Neuronal stem cell (in vitro differentiated cells): Measurements from ENCODE around the gene DET1.
"Not testable (repeated sequence)": the region's sequence is repeated elsewhere in the genome, so short reads cannot be mapped to it uniquely, and the experiment has no call there.

Source experiments
- DNase-seq: peaks from one replicate; pipeline ENCODE4 v3.0.0-alpha.2; 2013; ENCODE audit warnings: low spot score
- H2AFZ ChIP-seq: one replicate; pipeline ENCODE4 v1.6.1; 2013; ENCODE audit warnings: mild to moderate bottlenecking, low read length, inconsistent platforms
- H2AK5ac ChIP-seq: 2 replicates; pipeline ENCODE4 v1.6.1; 2013; ENCODE audit warnings: low read depth, mild to moderate bottlenecking, inconsistent platforms, low read length, moderate library complexity, mixed read lengths
- H2BK120ac ChIP-seq: 2 replicates; pipeline ENCODE4 v1.6.1; 2013; ENCODE audit warnings: low read depth, mild to moderate bottlenecking, inconsistent platforms, low read length, moderate library complexity, mixed read lengths
- H2BK12ac ChIP-seq: one replicate; pipeline ENCODE4 v1.6.1; 2013; ENCODE audit warnings: low read length, inconsistent platforms
- H2BK15ac ChIP-seq: 2 replicates; pipeline ENCODE4 v1.6.1; 2013; ENCODE audit warnings: mild to moderate bottlenecking, low read length, inconsistent platforms, mixed read lengths
- H2BK5ac ChIP-seq: one replicate; pipeline ENCODE4 v1.6.1; 2013; ENCODE audit warnings: inconsistent platforms, mild to moderate bottlenecking, low read length, moderate library complexity
- H3K14ac ChIP-seq: one replicate; pipeline ENCODE4 v1.6.1; 2013; ENCODE audit warnings: low read length, inconsistent platforms
- H3K18ac ChIP-seq: 2 replicates; pipeline ENCODE4 v1.6.1; 2013; ENCODE audit warnings: low read length, inconsistent platforms
- H3K23ac ChIP-seq: 2 replicates; pipeline ENCODE4 v1.6.1; 2013; ENCODE audit warnings: low read depth, mild to moderate bottlenecking, mixed read lengths, low read length, inconsistent platforms; ENCODE audit not compliant: poor library complexity
- H3K27ac ChIP-seq: replicated peaks from 3 replicates; pipeline ENCODE4 v1.5.1; 2013; ENCODE audit warnings: low read length, inconsistent platforms
- H3K27me3 ChIP-seq, 3 experiments: 2 replicates each; pipeline ENCODE4 v1.6.1; 2013; ENCODE audit warnings: low read length in 3 of 3, mild to moderate bottlenecking in 2 of 3, inconsistent platforms in 1 of 3, low read depth in 1 of 3, mixed read lengths in 1 of 3, moderate library complexity in 1 of 3; ENCODE audit not compliant: control insufficient read depth in 3 of 3, insufficient read depth in 3 of 3
- H3K36me3 ChIP-seq, 2 donors: replicated peaks in 1 of 2; 2 replicates each; pipeline ENCODE4 v1.6.1; 2013; ENCODE audit warnings: low read length in 2 of 2; ENCODE audit not compliant: control insufficient read depth in 2 of 2, insufficient read depth in 2 of 2
- H3K4ac ChIP-seq: 2 replicates; pipeline ENCODE4 v1.6.1; 2013; ENCODE audit warnings: inconsistent platforms, mild to moderate bottlenecking, low read length, moderate library complexity
- H3K4me1 ChIP-seq, 2 donors: 1 replicate in 1 of 2; 2 replicates in 1 of 2; pipeline ENCODE4 v1.6.1; 2013; ENCODE audit warnings: low read length in 2 of 2, low read depth in 1 of 2; ENCODE audit not compliant: control insufficient read depth in 2 of 2, insufficient read depth in 1 of 2
- H3K4me2 ChIP-seq: one replicate; pipeline ENCODE4 v1.6.1; 2013; ENCODE audit warnings: mild to moderate bottlenecking, low read length, inconsistent platforms; ENCODE audit not compliant: insufficient read depth, poor library complexity, severe bottlenecking
- H3K4me3 ChIP-seq, 2 donors: 2 replicates each; pipeline ENCODE4 v1.5.1; 2013; ENCODE audit warnings: low read length in 2 of 2, mild to moderate bottlenecking in 2 of 2, inconsistent platforms in 1 of 2, moderate library complexity in 1 of 2
- H3K79me1 ChIP-seq: one replicate; pipeline ENCODE4 v1.6.1; 2013; ENCODE audit warnings: low read depth, mild to moderate bottlenecking, inconsistent platforms, low read length, moderate library complexity
- H3K9ac ChIP-seq: one replicate; pipeline ENCODE4 v1.6.1; 2013; ENCODE audit warnings: mild to moderate bottlenecking, low read depth, low read length, inconsistent platforms; ENCODE audit not compliant: poor library complexity
- H3K9me3 ChIP-seq, 2 donors: replicated peaks in 1 of 2; 2 replicates each; pipeline versions ENCODE3 to v1.6.1; 2013; ENCODE audit warnings: low read length in 2 of 2, mild to moderate bottlenecking in 2 of 2, inconsistent platforms in 1 of 2, low read depth in 1 of 2, mixed read lengths in 1 of 2, moderate library complexity in 1 of 2; ENCODE audit not compliant: control insufficient read depth in 2 of 2, insufficient read depth in 1 of 2
- H4K8ac ChIP-seq: one replicate; pipeline ENCODE4 v1.6.1; 2013; ENCODE audit warnings: low read depth, mild to moderate bottlenecking, inconsistent platforms, low read length, moderate library complexity
- H4K91ac ChIP-seq: one replicate; pipeline ENCODE4 v1.6.1; 2013; ENCODE audit warnings: low read length, low read depth, mild to moderate bottlenecking, inconsistent platforms; ENCODE audit not compliant: poor library complexity
- WGBS, 2 donors: extraction: QIAGEN DNeasy Blood & Tissue Kit; methylation state at CpG; one replicate each; pipeline ENCODE4 v1.1.7; 2013; ENCODE audit warnings: missing lambda C conversion rate in 2 of 2, mixed read lengths in 1 of 2; ENCODE audit not compliant: insufficient read length in 2 of 2, insufficient replicate concordance in 1 of 2; ENCODE audit errors: extremely low coverage in 2 of 2; 5-methylcytosine and 5-hydroxymethylcytosine counted together

DET1 gene

GRCh38 chr15:88476635-88477060 lies 69.8 kb downstream of the DET1 start:
- Histone ChIP-seq H3K23ac (no peak overlapping the region), H3K14ac (peak overlapping the region; percentile 39), H3K4me3 (no peak overlapping the region), H2BK12ac (no peak overlapping the region), H3K9ac (no peak overlapping the region), H3K4me1 (peaks cover 0 to 4% of the 10 kb centered on the region in 2 donors), H3K9me3 (no peaks in the 10 kb centered on the region), H3K4ac (no peak overlapping the region), H2BK15ac (no peak overlapping the region), H3K79me1 (no peaks in the 10 kb centered on the region), H3K27ac (no peak overlapping the region), H2AK5ac (no peak overlapping the region), H3K27me3 (no peaks in the 10 kb centered on the region), H3K18ac (no peak overlapping the region), H3K4me2 (no peak overlapping the region), H2AFZ (no peak overlapping the region), H4K8ac (no peak overlapping the region), H3K36me3 (peaks cover 12 to 63% of the 10 kb centered on the region in 2 donors), H2BK5ac (no peak overlapping the region), H4K91ac (no peak overlapping the region), H2BK120ac (no peak overlapping the region)
- no CpG with 5 or more reads among the region's 8 CpGs for WGBS, 2 donors
- no peak for DNase-seq

- peaks cover 12 to 66% of the 10 kb centered on the region in 2 donors for H3K36me3 ChIP-seq
- no CpG with 5 or more reads among the region's 4 CpGs for WGBS, 2 donors
- not testable (repeated sequence) for H2AFZ ChIP-seq, H2BK5ac ChIP-seq, H3K4me3 ChIP-seq, H3K9me3 ChIP-seq, H4K8ac ChIP-seq, H2BK15ac ChIP-seq, H3K4me1 ChIP-seq, H3K18ac ChIP-seq, H2BK12ac ChIP-seq, H4K91ac ChIP-seq, H3K79me1 ChIP-seq, DNase-seq, H3K23ac ChIP-seq, H3K4ac ChIP-seq, H2AK5ac ChIP-seq, H3K9ac ChIP-seq, H3K27ac ChIP-seq, H3K14ac ChIP-seq, H2BK120ac ChIP-seq, H3K27me3 ChIP-seq, H3K4me2 ChIP-seq
Observed at GRCh38 chr15:88473661-88474293, 72.7 kb downstream of the DET1 start.

GRCh38 chr15:88472225-88472624 lies 74.3 kb downstream of the DET1 start:
- Histone ChIP-seq H2AFZ (no peak overlapping the region), H3K9me3 (no peaks in the 10 kb centered on the region), H2BK12ac (no peak overlapping the region), H4K8ac (no peak overlapping the region), H4K91ac (no peak overlapping the region), H3K27ac (no peak overlapping the region), H3K23ac (no peak overlapping the region), H3K18ac (no peak overlapping the region), H3K4me2 (no peak overlapping the region), H2BK120ac (no peak overlapping the region), H3K4me1 (peaks cover 4% of the 10 kb centered on the region in 2 donors), H2AK5ac (no peak overlapping the region), H2BK5ac (no peak overlapping the region), H3K9ac (no peak overlapping the region), H3K4me3 (no peak overlapping the region), H3K36me3 (peaks cover 7 to 53% of the 10 kb centered on the region in 2 donors), H3K14ac (no peak overlapping the region), H3K79me1 (no peaks in the 10 kb centered on the region), H3K4ac (no peak overlapping the region), H2BK15ac (no peak overlapping the region), H3K27me3 (no peaks in the 10 kb centered on the region)
- no CpG with 5 or more reads among the region's 4 CpGs for WGBS, 2 donors
- DNase-seq = no peak

GRCh38 chr15:88470625-88471372 lies 75.7 kb downstream of the DET1 start:
- no peak overlapping the region for H3K14ac ChIP-seq

More at GRCh38 chr15:88470625-88471372, 75.7 kb downstream of the DET1 start:
- no peak overlapping the region for H2BK12ac ChIP-seq
- H2BK5ac ChIP-seq = no peak overlapping the region
- WGBS, 2 donors = no CpG with 5 or more reads among the region's 6 CpGs
- peaks cover 5% of the 10 kb centered on the region in 2 donors for H3K4me1 ChIP-seq
- H2BK15ac ChIP-seq = no peak overlapping the region
- no peak overlapping the region for H3K4ac ChIP-seq
- H4K8ac ChIP-seq = no peak overlapping the region
- no peak for DNase-seq
- H3K9me3 ChIP-seq = no peaks in the 10 kb centered on the region
- H3K79me1 ChIP-seq = no peaks in the 10 kb centered on the region
- H3K9ac ChIP-seq = no peak overlapping the region
- H2AFZ ChIP-seq = no peak overlapping the region
- no peak overlapping the region for H3K18ac ChIP-seq
- H3K27ac ChIP-seq = no peak overlapping the region
- H2AK5ac ChIP-seq = no peak overlapping the region
- no peak overlapping the region for H3K4me3 ChIP-seq
- H3K36me3 ChIP-seq = peaks cover 7 to 44% of the 10 kb centered on the region in 2 donors
- H2BK120ac ChIP-seq = no peak overlapping the region
- no peak overlapping the region for H3K4me2 ChIP-seq
- no peak overlapping the region for H3K23ac ChIP-seq
- no peaks in the 10 kb centered on the region for H3K27me3 ChIP-seq
- no peak overlapping the region for H4K91ac ChIP-seq
